B cell (primary cell): ENCODE measurements around the gene RBM20.

ENCODE experiments used
- CTCF ChIP-seq: fragments of 200-600 bp; IDR thresholded peaks from one replicate; pipeline ENCODE4 v1.8.0; 2022; ENCODE audit warnings: antibody characterized with exemption, mild to moderate bottlenecking
- EZH2 ChIP-seq: IDR thresholded peaks from 2 replicates; pipeline ENCODE4 v1.6.1; 2012; ENCODE audit warnings: borderline replicate concordance, low read depth, mild to moderate bottlenecking, moderate library complexity, low read length; ENCODE audit not compliant: insufficient read depth, poor library complexity, severe bottlenecking

- TF ChIP-seq CTCF: no peak
- no peak for TF ChIP-seq EZH2
Measured at GRCh38 chr10:110686047-110686446, 41.9 kb downstream of the RBM20 start.
